ENCODE measurements around the gene CFAP251. TPM values are rescaled to one million over a fixed set of nuclear protein-coding genes. Genes with fewer than 3 reads are reported as not detected.

The CFAP251 gene
- polyA plus RNA-seq, 1 donor from 2014 or later: 4.0 TPM

GRCh38 chr12:121989276-121990113 lies 71.1 kb downstream of the CFAP251 start:
- no peaks in the 10 kb centered on the region for H3K79me2 ChIP-seq (replicated peaks; ENCODE audit: insufficient read depth, low read length)
- H3K9me2 ChIP-seq (ENCODE audit: insufficient read depth, low read length): no peaks in the 10 kb centered on the region
- H3K4me3 ChIP-seq (ENCODE audit: low read length): no peak overlapping the region
- no peaks in the 10 kb centered on the region for H3F3A ChIP-seq (ENCODE audit: insufficient read depth, low read length, poor library complexity, severe bottlenecking)
- no peak overlapping the region for H3K9ac ChIP-seq (ENCODE audit: low read length)
- no peak overlapping the region for H2AFZ ChIP-seq (ENCODE audit: low read depth, low read length)
- H3K27ac ChIP-seq (ENCODE audit: low read length): no peak overlapping the region
- H3K36me3 ChIP-seq (ENCODE audit: insufficient read depth, low read length): no peaks in the 10 kb centered on the region
- H3K27me3 ChIP-seq (ENCODE audit: insufficient read depth, low read depth, low read length): no peaks in the 10 kb centered on the region
- H4K20me1 ChIP-seq (ENCODE audit: insufficient read depth): no peaks in the 10 kb centered on the region
- no peaks in the 10 kb centered on the region for H3K9me3 ChIP-seq (ENCODE audit: low read length)
- TF ChIP-seq CTCF (IDR thresholded peaks at IDR 0.05; ENCODE audit: poor library complexity, severe bottlenecking) (no peak), TAF1 (IDR thresholded peaks at IDR 0.05; ENCODE audit: low read depth) (no peak), MXI1 (conservative IDR thresholded peaks at IDR 0.05; ENCODE audit: poor library complexity, severe bottlenecking) (no peak), RAD21 (conservative IDR thresholded peaks at IDR 0.05) (no peak), POLR2AphosphoS5 (IDR thresholded peaks at IDR 0.05) (no peak), REST (IDR thresholded peaks at IDR 0.05; ENCODE audit: borderline replicate concordance) (no peak)
- no peak overlapping the region for H3K4me2 ChIP-seq (ENCODE audit: low read length)

- Histone ChIP-seq H4K20me1 (ENCODE audit: insufficient read depth) (no peaks in the 10 kb centered on the region), H3K27ac (ENCODE audit: low read length) (no peak overlapping the region), H3K4me2 (ENCODE audit: low read length) (no peak overlapping the region), H3K9me3 (ENCODE audit: low read length) (no peaks in the 10 kb centered on the region), H3K9me2 (ENCODE audit: insufficient read depth, low read length) (no peaks in the 10 kb centered on the region), H3K27me3 (ENCODE audit: insufficient read depth, low read depth, low read length) (no peaks in the 10 kb centered on the region), H2AFZ (ENCODE audit: low read depth, low read length) (no peak overlapping the region), H3K36me3 (ENCODE audit: insufficient read depth, low read length) (no peaks in the 10 kb centered on the region), H3K9ac (ENCODE audit: low read length) (no peak overlapping the region), H3K4me3 (ENCODE audit: low read length) (no peak overlapping the region), H3F3A (ENCODE audit: insufficient read depth, low read length, poor library complexity, severe bottlenecking) (no peaks in the 10 kb centered on the region), H3K79me2 (replicated peaks; ENCODE audit: insufficient read depth, low read length) (no peaks in the 10 kb centered on the region)
- TF ChIP-seq EZH2 (IDR thresholded peaks at IDR 0.05; ENCODE audit: borderline replicate concordance, insufficient read depth, low read length, poor library complexity, severe bottlenecking): no peak
- TF ChIP-seq MXI1 (conservative IDR thresholded peaks at IDR 0.05; ENCODE audit: poor library complexity, severe bottlenecking): no peak
- TF ChIP-seq SMC3 (conservative IDR thresholded peaks at IDR 0.05; ENCODE audit: poor library complexity): no peak
- no peak for TF ChIP-seq TAF1 (IDR thresholded peaks at IDR 0.05; ENCODE audit: low read depth)
- TF ChIP-seq CTCF (IDR thresholded peaks at IDR 0.05; ENCODE audit: poor library complexity, severe bottlenecking): no peak
- no peak for TF ChIP-seq EP300 (conservative IDR thresholded peaks at IDR 0.05; ENCODE audit: poor library complexity, severe bottlenecking)
Measured at GRCh38 chr12:121990114-121990647, 71.8 kb downstream of the CFAP251 start.
